H1 (cell line): Measurements from ENCODE around the gene HS1BP3. TPM values are rescaled to one million over a fixed set of nuclear protein-coding genes. Genes with fewer than 3 reads are reported as not detected.

Experiments
- CTCF ChIA-PET: fragments of 300-600 bp; sonication (Branson Sonifier 250); formaldehyde crosslinking; loops from one replicate; lab custom pipeline; 2021; ENCODE audit not compliant: partially characterized antibody; lab: Charles Lee
- POLR2A ChIA-PET: fragments of 300-600 bp; sonication (Branson Sonifier 250); formaldehyde crosslinking; loops from one replicate; lab custom pipeline; 2021; ENCODE audit warnings: inconsistent platforms; ENCODE audit not compliant: partially characterized antibody; lab: Charles Lee
- DNase-seq, 2 experiments: peaks; one replicate each; pipeline versions ENCODE4 v3.0.0 to v3.0.0-alpha.2; 2010 to 2022; ENCODE audit warnings: low spot score in 2 of 2, low read depth in 1 of 2, mixed read lengths in 1 of 2
- FAIRE-seq: peaks from 2 replicates; lab custom pipeline; 2011; peaks lifted over from hg19 to GRCh38; lab: Jason Lieb, UNC
- H2AFZ ChIP-seq: 2 replicates; pipeline ENCODE4 v1.8.1; 2012; ENCODE audit warnings: low read length, inconsistent platforms
- H2AK5ac ChIP-seq: 2 replicates; pipeline ENCODE4 v1.6.1; 2013; ENCODE audit warnings: low read depth, low read length
- H2BK120ac ChIP-seq: replicated peaks from 2 replicates; pipeline ENCODE3; 2013; ENCODE audit warnings: low read depth, low read length, inconsistent platforms
- H2BK12ac ChIP-seq: 2 replicates; pipeline ENCODE4 v1.6.1; 2013; ENCODE audit warnings: low read depth, low read length
- H2BK15ac ChIP-seq: 2 replicates; pipeline ENCODE4 v1.6.1; 2013; ENCODE audit warnings: low read length
- H2BK20ac ChIP-seq: 2 replicates; pipeline ENCODE4 v1.6.1; 2013; ENCODE audit warnings: low read length
- H2BK5ac ChIP-seq: 2 replicates; pipeline ENCODE4 v1.6.1; 2013; ENCODE audit warnings: low read depth, low read length
- H3K14ac ChIP-seq: 2 replicates; pipeline ENCODE4 v1.6.1; 2013; ENCODE audit warnings: inconsistent platforms; ENCODE audit not compliant: insufficient read length
- H3K18ac ChIP-seq: 2 replicates; pipeline ENCODE4 v1.6.1; 2013; ENCODE audit warnings: low read length; ENCODE audit errors: extremely low read depth
- H3K23ac ChIP-seq: 2 replicates; pipeline ENCODE4 v1.6.1; 2013; ENCODE audit warnings: inconsistent platforms; ENCODE audit not compliant: insufficient read length
- H3K23me2 ChIP-seq: 2 replicates; pipeline ENCODE4 v1.6.1; 2013; ENCODE audit warnings: low read depth, low read length
- H3K27ac ChIP-seq: 2 replicates; pipeline ENCODE4 v1.6.1; 2011; ENCODE audit warnings: low read depth, low read length, inconsistent platforms
- H3K27me3 ChIP-seq, 4 experiments: replicated peaks in 1 of 4; 1 replicate in 1 of 4; 2 replicates in 3 of 4; pipeline versions ENCODE4 v1.6.1 to v1.8.1; 2011 to 2013; ENCODE audit warnings: low read length in 3 of 4, mild to moderate bottlenecking in 3 of 4, inconsistent platforms in 2 of 4, mixed read lengths in 2 of 4, moderate library complexity in 1 of 4; ENCODE audit not compliant: control insufficient read depth in 3 of 4, insufficient read depth in 3 of 4; ENCODE audit errors: extremely low read depth in 1 of 4
- H3K36me3 ChIP-seq, 4 experiments: 2 replicates each; pipeline versions ENCODE4 v1.6.1 to v1.8.1; 2011 to 2013; ENCODE audit warnings: mild to moderate bottlenecking in 4 of 4, low read length in 3 of 4, moderate library complexity in 2 of 4, control low read depth in 1 of 4, inconsistent platforms in 1 of 4; ENCODE audit not compliant: insufficient read depth in 4 of 4, control insufficient read depth in 2 of 4
- H3K4ac ChIP-seq: replicated peaks from 2 replicates; pipeline ENCODE3; 2013; ENCODE audit warnings: low read length, low read depth, mixed read lengths, inconsistent platforms; ENCODE audit not compliant: insufficient read length
- H3K4me1 ChIP-seq, 4 experiments: replicated peaks in 1 of 4; 1 replicate in 1 of 4; 2 replicates in 3 of 4; pipeline versions ENCODE4 v1.6.1 to v1.8.1; 2011 to 2013; ENCODE audit warnings: low read length in 3 of 4, inconsistent platforms in 2 of 4, mixed read lengths in 1 of 4; ENCODE audit not compliant: insufficient read depth in 4 of 4, control insufficient read depth in 3 of 4
- H3K4me2 ChIP-seq, 2 experiments: 2 replicates each; pipeline versions ENCODE4 v1.6.1 to v1.8.1; 2011 to 2013; ENCODE audit warnings: low read depth in 2 of 2, low read length in 2 of 2, control low read depth in 1 of 2, inconsistent platforms in 1 of 2, mild to moderate bottlenecking in 1 of 2; ENCODE audit not compliant: insufficient read depth in 1 of 2
- H3K4me3 ChIP-seq, 4 experiments: fragments of 200-600, 300-600 bp in 1 of 4; sonication (generic), shearing (Covaris generic), sonication (Bioruptor Twin) in 1 of 4; 2 replicates each; pipeline versions ENCODE4 v1.5.1 to v1.8.1; 2011 to 2016; ENCODE audit warnings: low read length in 4 of 4, low read depth in 3 of 4, control low read depth in 2 of 4, inconsistent platforms in 2 of 4, mild to moderate bottlenecking in 2 of 4, mixed read lengths in 1 of 4, moderate library complexity in 1 of 4; ENCODE audit not compliant: insufficient read depth in 2 of 4; ENCODE audit errors: extremely low read depth in 1 of 4
- H3K56ac ChIP-seq: replicated peaks from 2 replicates; pipeline ENCODE3; 2013; ENCODE audit warnings: low read depth, mild to moderate bottlenecking, mixed read lengths, low read length, inconsistent platforms; ENCODE audit not compliant: insufficient read length
- H3K79me1 ChIP-seq: 2 replicates; pipeline ENCODE4 v1.6.1; 2013; ENCODE audit warnings: low read depth, low read length, control low read depth
- H3K79me2 ChIP-seq, 2 experiments: 2 replicates each; pipeline versions ENCODE4 v1.6.1 to v1.8.1; 2012 to 2013; ENCODE audit warnings: low read length in 2 of 2, mild to moderate bottlenecking in 2 of 2, inconsistent platforms in 1 of 2; ENCODE audit not compliant: insufficient read depth in 2 of 2, control insufficient read depth in 1 of 2
- H3K9ac ChIP-seq, 4 experiments: replicated peaks in 1 of 4; 1 replicate in 1 of 4; 2 replicates in 3 of 4; pipeline versions ENCODE4 v1.6.1 to v1.8.1; 2011 to 2013; ENCODE audit warnings: low read depth in 3 of 4, low read length in 3 of 4, control low read depth in 2 of 4, mild to moderate bottlenecking in 2 of 4, moderate library complexity in 2 of 4, inconsistent platforms in 1 of 4; ENCODE audit errors: extremely low read depth in 1 of 4
- H3K9me3 ChIP-seq, 2 experiments: 2 replicates each; pipeline versions ENCODE4 v1.6.1 to v1.8.1; 2012 to 2013; ENCODE audit warnings: mild to moderate bottlenecking in 2 of 2, moderate library complexity in 2 of 2, control low read depth in 1 of 2, inconsistent platforms in 1 of 2, low read depth in 1 of 2, low read length in 1 of 2, mixed read lengths in 1 of 2; ENCODE audit not compliant: insufficient read depth in 2 of 2
- H4K20me1 ChIP-seq, 2 experiments: replicated peaks in 1 of 2; 2 replicates each; pipeline versions ENCODE3 to v1.8.1; 2011 to 2013; ENCODE audit warnings: inconsistent platforms in 2 of 2, low read length in 2 of 2, mild to moderate bottlenecking in 1 of 2; ENCODE audit not compliant: insufficient read depth in 2 of 2, control insufficient read depth in 1 of 2
- H4K5ac ChIP-seq: 2 replicates; pipeline ENCODE4 v1.6.1; 2013; ENCODE audit warnings: low read length, low read depth, mixed read lengths, inconsistent platforms; ENCODE audit not compliant: insufficient read length
- H4K8ac ChIP-seq: 2 replicates; pipeline ENCODE4 v1.8.0; 2013; ENCODE audit warnings: mild to moderate bottlenecking, moderate library complexity, low read length, inconsistent platforms; ENCODE audit not compliant: insufficient read depth; ENCODE audit errors: extremely low read depth
- H4K91ac ChIP-seq: replicated peaks from 2 replicates; pipeline ENCODE3; 2013; ENCODE audit warnings: low read length, mixed read lengths, inconsistent platforms; ENCODE audit not compliant: insufficient read length
- CBX8 ChIP-seq: fragments of 300-800, 300-1000 bp; sonication (generic); IDR thresholded peaks from 2 replicates; pipeline ENCODE4 v1.7.1; 2016; ENCODE audit warnings: low read depth, low read length, borderline replicate concordance
- GABPA ChIP-seq: IDR thresholded peaks from 2 replicates; pipeline ENCODE4 v1.6.1; 2011; ENCODE audit warnings: mild to moderate bottlenecking, low read length, moderate library complexity, borderline replicate concordance; ENCODE audit not compliant: insufficient read depth
- KDM5A ChIP-seq: fragments of 200-600 bp; IDR thresholded peaks from 2 replicates; pipeline ENCODE4 v1.7.1; 2012; ENCODE audit warnings: mild to moderate bottlenecking, low read length, inconsistent platforms, mixed read lengths
- SRF ChIP-seq: IDR thresholded peaks from 2 replicates; pipeline ENCODE4 v1.6.1; 2011; ENCODE audit warnings: mild to moderate bottlenecking, low read depth, low read length, moderate library complexity
- TAF1 ChIP-seq: IDR thresholded peaks from 2 replicates; pipeline ENCODE4 v1.6.1; 2011; ENCODE audit warnings: mild to moderate bottlenecking, low read depth, low read length
- WGBS, 2 experiments: shearing (Covaris generic) in 1 of 2; methylation state at CpG; one replicate each; pipeline versions ENCODE4 v1.1.6 to v1.1.7; 2013 to 2015; ENCODE audit warnings: low lambda C conversion rate in 2 of 2, mixed read lengths in 2 of 2, inconsistent platforms in 1 of 2, low coverage in 1 of 2, missing lambda C conversion rate in 1 of 2; ENCODE audit not compliant: insufficient replicate concordance in 2 of 2, insufficient coverage in 1 of 2, insufficient read length in 1 of 2; ENCODE audit errors: extremely low coverage in 1 of 2, missing lambda C conversion rate in 1 of 2; 5-methylcytosine and 5-hydroxymethylcytosine counted together
- polyA plus RNA-seq, 7 experiments: library from polyadenylated mRNA; depleted of rRNA in 3 of 7; stranded (reverse) in 5 of 7; unstranded in 2 of 7; fragments of >200 nt in 5 of 7; fragments of 200-250 nt in 2 of 7; gene quantifications; 1 replicate in 5 of 7; 2 replicates in 1 of 7; 4 replicates in 1 of 7; pipeline versions ENCODE4 v1.2.1 to v1.2.3, GENCODE V29; 2011 to 2013; ENCODE audit warnings: missing spikeins in 2 of 7, mixed read lengths in 2 of 7
- total RNA-seq: library from RNA; stranded (reverse); fragmentation: NEBNext Ultra II Directional; extraction: Animal tissue kit (Norgen Biotek cat#: 25700); gene quantifications from 2 replicates; pipeline ENCODE4 v1.2.1, GENCODE V29; 2021

HS1BP3 gene
- total and polyA plus RNA-seq, 2 of the 8 experiments (the other 6 are each of a cell fraction or from before 2014, with no cell fraction given) = 11.1 to 11.3 TPM

GRCh38 chr2:20575935-20576597 is 74.8 kb downstream of the HS1BP3 start:
- Histone ChIP-seq H3K9me3 (no peaks in the 10 kb centered on the region), H3K23ac (no peak overlapping the region), H2BK5ac (no peak overlapping the region), H3K4me3 (no peak overlapping the region), H3K79me1 (no peaks in the 10 kb centered on the region), H3K79me2 (no peaks in the 10 kb centered on the region), H3K27me3 (no peaks in the 10 kb centered on the region; a peak in 1 of 7 replicates), H2BK12ac (no peak overlapping the region), H2BK120ac (no peak overlapping the region), H3K4ac (no peak overlapping the region), H2AK5ac (no peak overlapping the region), H2AFZ (no peak overlapping the region), H2BK20ac (no peak overlapping the region), H4K8ac (no peak overlapping the region), H3K9ac (no peak overlapping the region), H4K91ac (no peak overlapping the region), H3K56ac (no peak overlapping the region), H3K14ac (no peak overlapping the region), H3K27ac (no peak overlapping the region), H4K20me1 (no peaks in the 10 kb centered on the region), H3K18ac (no peak overlapping the region), H4K5ac (no peak overlapping the region), H3K4me2 (no peak overlapping the region), H2BK15ac (no peak overlapping the region; the same call in 1 of the 2 replicates), H3K23me2 (no peaks in the 10 kb centered on the region), H3K36me3 (no peaks in the 10 kb centered on the region), H3K4me1 (no peaks in the 10 kb centered on the region; a peak in 1 of 7 replicates)
- POLR2A ChIA-PET = interaction anchor here (1.7 kb wide), 1 partner anchor 16 kb away, joined by 3 read pairs; no protein-coding TSS in a partner anchor
- no peak for FAIRE-seq
- DNase-seq = no peak
- CTCF ChIA-PET = interaction anchor here (1.1 to 2.9 kb wide), 10 partner anchors 8 to 120 kb away, joined by 3 to 8 read pairs (median 4); no protein-coding TSS in a partner anchor
- 89% methylated on average over 9 of the region's 9 CpGs; no CpG with 5 or more reads in 1 of the 2 experiments for WGBS, 2 experiments
- no peak for TF ChIP-seq GABPA
- TF ChIP-seq KDM5A = no peak
- no peak for TF ChIP-seq TAF1
- TF ChIP-seq CBX8 = no peak
- no peak for TF ChIP-seq SRF
